HG02759 (cell line): ENCODE results near the gene EYS.

Experiments
- ATAC-seq: cut with Tn5 transposase; IDR thresholded peaks from one replicate; pipeline ENCODE4 v1.9.1; 2021; ENCODE audit warnings: mild to moderate bottlenecking, moderate library complexity; ENCODE audit not compliant: unreplicated experiment

The EYS gene

GRCh38 chr6:64988148-64988547 is 718.9 kb downstream of the EYS start:
- no peak for ATAC-seq

- no peak for ATAC-seq
Measured at GRCh38 chr6:64987066-64987465, 720.0 kb downstream of the EYS start.

GRCh38 chr6:64985726-64986125 is 721.3 kb downstream of the EYS start:
- no peak for ATAC-seq

- no peak for ATAC-seq
Measured at GRCh38 chr6:64984948-64985347, 722.1 kb downstream of the EYS start.

GRCh38 chr6:64983089-64983488 is 723.9 kb downstream of the EYS start:
- ATAC-seq: no peak

GRCh38 chr6:64973142-64973541 is 733.9 kb downstream of the EYS start:
- no peak for ATAC-seq

GRCh38 chr6:64969139-64969538 is 737.9 kb downstream of the EYS start:
- no peak for ATAC-seq

GRCh38 chr6:64955435-64955848 is 751.6 kb downstream of the EYS start:
- ATAC-seq: no peak

GRCh38 chr6:64949257-64949656 is 757.8 kb downstream of the EYS start:
- no peak for ATAC-seq

GRCh38 chr6:64948261-64948660 is 758.8 kb downstream of the EYS start:
- ATAC-seq: no peak

- ATAC-seq: no peak
Measured at GRCh38 chr6:64945450-64945849, 761.6 kb downstream of the EYS start.

- ATAC-seq: no peak
Measured at GRCh38 chr6:64932486-64932885, 774.5 kb downstream of the EYS start.

- ATAC-seq: no peak
Measured at GRCh38 chr6:64930681-64931080, 776.3 kb downstream of the EYS start.

GRCh38 chr6:64926051-64926450 is 781.0 kb downstream of the EYS start:
- no peak for ATAC-seq

- ATAC-seq: no peak
Measured at GRCh38 chr6:64920257-64920656, 786.8 kb downstream of the EYS start.

GRCh38 chr6:64914124-64914523 is 792.9 kb downstream of the EYS start:
- no peak for ATAC-seq

- no peak for ATAC-seq
Measured at GRCh38 chr6:64912966-64913365, 794.1 kb downstream of the EYS start.

GRCh38 chr6:64908104-64908503 is 798.9 kb downstream of the EYS start:
- ATAC-seq: no peak

- no peak for ATAC-seq
Measured at GRCh38 chr6:64904616-64905015, 802.4 kb downstream of the EYS start.

- no peak for ATAC-seq
Measured at GRCh38 chr6:64902596-64902995, 804.4 kb downstream of the EYS start.

GRCh38 chr6:64896939-64897338 is 810.1 kb downstream of the EYS start:
- ATAC-seq: no peak

GRCh38 chr6:64895945-64896344 is 811.1 kb downstream of the EYS start:
- no peak for ATAC-seq

- ATAC-seq: no peak
Measured at GRCh38 chr6:64890609-64891008, 816.4 kb downstream of the EYS start.

GRCh38 chr6:64889144-64889543 is 817.9 kb downstream of the EYS start:
- no peak for ATAC-seq
